Measurements from ENCODE around the gene ETF1.
"Not testable (repeated sequence)": the region's sequence is repeated elsewhere in the genome, so short reads cannot be mapped to it uniquely, and the experiment has no call there.

Gene ETF1

DNA sequence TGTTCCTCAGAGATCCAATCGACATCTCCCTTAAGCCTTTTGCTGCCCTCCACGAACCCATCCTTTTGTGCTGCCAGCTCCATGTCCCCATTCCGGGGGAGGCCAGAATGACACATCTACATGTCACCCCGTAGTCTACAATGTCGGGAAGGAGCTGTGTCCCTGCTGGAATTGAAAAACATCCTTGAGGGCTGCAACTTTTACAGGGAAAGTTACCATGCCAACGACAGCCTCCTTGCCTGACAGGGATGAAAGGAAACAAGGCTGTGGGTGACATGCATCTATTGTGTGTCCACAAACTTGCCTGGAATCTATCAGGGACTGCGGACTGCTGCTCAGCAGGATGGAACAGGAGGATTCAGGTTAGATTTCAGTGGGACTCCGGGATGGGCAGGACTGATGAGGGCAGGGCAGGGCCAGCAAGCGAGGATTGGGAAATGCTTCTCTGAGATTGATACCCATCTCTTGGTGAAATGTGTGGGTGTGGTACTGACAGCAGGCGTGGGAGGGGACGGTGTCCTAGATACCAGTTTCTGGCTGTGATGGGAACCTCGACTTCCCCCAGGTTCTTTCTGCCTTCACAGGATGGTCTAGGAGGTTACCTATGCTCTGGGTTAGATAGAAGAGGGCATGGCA lies 52.3 kb downstream of the ETF1 start:
- DNase-seq (ENCODE audit: low read depth) = no peak

DNA sequence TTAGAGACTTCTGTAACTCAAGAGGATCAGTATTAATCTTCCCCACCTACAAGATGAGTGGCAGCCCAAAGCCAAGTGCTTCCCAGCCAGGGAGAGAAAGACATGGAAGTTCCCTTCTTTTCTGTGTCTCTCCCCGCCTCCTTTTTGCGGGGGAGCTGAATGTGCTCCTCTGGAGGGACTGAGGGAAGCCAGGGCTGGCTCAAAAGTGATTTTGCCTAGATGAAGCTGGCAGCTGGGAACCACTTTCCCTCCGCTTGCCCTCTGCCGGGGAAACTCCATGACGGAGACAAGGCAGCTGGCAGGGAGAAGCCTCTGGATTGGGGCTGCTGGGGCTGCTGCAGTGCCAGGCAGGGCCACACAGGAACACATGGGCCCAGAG lies 53.4 kb downstream of the ETF1 start:
- no peak for DNase-seq (ENCODE audit: low read depth)

DNA sequence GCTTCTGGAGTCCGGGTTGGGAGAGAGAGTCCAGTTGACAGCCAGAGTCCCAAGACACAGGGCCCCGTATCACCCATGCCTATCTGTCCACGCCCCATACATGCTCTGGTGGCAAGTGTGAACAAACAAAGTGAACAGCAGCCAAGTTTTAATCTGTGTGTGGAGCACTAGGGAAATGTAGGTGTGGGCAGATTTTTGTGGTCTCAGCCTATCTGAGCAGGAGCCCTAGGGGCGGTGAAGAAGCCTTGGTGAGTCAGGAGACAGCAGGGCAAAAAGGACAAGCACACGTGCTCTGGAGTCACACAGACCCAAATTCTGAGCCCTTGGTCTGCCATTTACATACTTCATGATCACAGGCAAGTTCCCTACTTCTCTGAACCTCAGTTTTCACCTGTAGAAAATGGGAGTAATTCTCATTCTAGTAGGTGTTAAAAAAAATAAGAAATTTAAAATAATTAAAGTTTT lies 54.5 kb downstream of the ETF1 start:
- no peak for DNase-seq (ENCODE audit: low read depth)

DNA sequence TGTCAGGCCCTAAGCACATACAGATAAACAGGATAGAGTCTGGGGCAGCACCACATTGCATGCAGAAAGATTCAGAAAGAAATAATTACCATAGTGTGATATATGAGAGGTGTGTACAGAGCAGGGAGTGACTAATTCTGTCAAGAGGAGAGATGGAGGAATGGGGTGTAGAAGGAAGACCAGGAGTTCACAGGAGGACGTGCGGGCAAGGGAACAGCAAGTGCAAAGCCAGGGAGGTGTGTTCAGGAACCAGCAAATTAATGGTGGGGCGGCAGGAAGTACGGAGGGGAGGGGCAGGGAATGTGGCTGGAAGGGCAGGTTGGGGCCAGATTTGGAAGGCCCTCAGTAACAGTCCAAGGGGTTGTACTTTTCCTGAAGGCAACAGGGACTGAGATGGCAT lies 60.4 kb downstream of the ETF1 start:
- DNase-seq (ENCODE audit: low read depth) = no peak

DNA sequence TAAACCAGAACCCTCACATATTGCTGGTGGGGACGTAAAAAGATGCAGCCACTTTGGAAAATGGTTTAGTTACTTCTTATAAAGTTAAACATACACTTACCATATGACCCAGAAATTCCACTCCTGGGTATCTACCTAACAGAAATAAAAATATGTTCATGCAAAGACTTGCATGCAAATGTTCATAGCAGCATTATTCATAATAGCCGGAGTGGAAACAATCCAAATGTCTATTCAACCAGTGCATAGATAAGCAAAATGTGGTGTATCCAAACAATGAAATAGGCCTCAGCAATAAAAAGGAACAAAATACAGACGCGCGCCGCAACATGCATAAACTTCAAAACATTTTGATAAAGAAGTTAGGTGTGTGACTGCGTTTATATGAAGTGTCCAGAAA lies 66.1 kb downstream of the ETF1 start:
- no peak for DNase-seq (ENCODE audit: low read depth)

DNA sequence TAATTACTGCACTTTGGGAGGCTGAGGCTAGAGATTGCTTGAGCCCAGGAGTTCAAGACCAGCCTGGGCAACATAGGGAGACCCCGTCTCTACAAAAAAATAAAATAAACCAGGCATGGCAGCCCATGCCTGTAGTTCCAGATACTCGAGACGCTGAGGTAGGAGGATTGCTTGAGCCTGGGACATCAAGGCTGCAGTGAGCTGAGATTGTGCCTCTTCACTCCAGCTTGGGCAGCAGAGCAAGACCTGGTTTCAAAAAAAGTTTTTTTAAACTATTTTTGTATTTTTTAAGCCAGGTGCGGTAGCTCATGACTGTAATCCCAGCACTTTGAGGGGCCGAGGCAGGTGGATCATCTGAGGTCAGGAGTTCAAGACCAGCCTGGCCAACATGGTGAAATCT lies 69.9 kb downstream of the ETF1 start:
- not testable (repeated sequence) for DNase-seq (ENCODE audit: low read depth)

DNA sequence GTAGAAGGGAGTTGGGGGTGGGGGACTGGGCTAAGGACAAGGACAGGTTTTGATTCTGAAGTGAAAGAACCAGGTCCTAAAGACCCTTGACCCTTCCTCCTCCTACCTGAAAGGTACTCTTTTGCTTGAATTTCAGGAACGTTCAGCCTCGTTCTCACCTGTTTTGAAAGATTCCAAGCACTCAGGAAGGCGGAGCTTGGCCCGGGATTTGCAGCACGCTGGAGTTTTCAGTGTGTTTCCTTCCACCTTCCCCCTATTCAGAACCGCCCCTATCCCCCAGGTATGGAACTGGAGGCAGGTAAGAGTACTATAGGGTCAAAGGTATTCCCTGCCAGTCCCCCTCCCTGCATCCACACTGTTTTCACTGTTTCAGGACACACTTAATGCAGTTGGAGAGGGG lies 70.7 kb downstream of the ETF1 start:
- no peak for DNase-seq (ENCODE audit: low read depth)

DNA sequence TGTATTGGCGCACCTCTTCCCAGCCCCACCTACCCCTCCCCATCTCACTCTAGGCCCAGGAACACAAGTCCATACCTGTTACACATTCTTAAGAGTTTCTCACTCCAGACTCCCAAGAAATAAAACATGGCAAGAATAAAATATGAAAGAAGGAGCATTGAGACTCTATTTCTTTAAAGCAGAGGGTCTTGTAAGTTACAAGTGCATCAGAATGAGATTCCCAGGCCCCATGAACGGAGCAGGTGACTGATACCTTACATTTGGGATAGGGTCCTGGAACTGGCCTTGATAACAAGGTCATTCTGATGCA lies 72.0 kb downstream of the ETF1 start:
- DNase-seq (ENCODE audit: low read depth) = no peak

DNA sequence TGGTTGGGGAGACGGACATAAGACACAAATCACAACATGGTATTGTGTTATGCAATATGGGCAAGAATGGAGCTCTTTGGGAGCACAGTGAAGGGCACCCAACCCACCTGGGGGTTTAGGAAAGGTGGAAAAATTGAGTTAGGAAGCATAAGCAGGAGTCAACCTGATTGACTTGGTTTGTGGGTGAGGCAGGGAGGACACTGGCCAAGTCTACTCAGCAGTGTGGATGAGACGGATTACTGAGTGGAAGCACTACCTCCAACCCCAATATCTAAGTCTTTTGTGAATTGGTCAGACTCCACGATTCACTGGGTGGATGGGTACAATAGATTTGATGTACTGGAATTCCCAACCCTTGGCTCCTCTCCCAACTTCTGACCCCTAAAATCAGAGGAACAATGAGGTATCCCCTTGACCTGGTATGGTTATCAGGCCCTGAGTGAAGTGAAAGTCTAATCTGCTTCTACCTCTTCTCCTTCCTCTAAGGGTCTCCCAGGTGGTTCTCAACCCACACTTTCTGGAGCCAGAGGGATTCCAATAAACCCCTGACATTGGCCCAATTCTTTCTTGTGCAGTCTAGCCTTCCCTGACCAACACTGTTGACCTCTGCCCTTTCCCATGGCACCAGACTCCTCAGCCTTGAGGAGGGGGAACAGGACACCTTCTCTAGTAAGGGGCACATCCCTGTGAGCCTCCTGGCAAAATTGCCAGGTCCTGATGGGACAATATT lies 72.5 kb downstream of the ETF1 start:
- DNase-seq (ENCODE audit: low read depth) = no peak

DNA sequence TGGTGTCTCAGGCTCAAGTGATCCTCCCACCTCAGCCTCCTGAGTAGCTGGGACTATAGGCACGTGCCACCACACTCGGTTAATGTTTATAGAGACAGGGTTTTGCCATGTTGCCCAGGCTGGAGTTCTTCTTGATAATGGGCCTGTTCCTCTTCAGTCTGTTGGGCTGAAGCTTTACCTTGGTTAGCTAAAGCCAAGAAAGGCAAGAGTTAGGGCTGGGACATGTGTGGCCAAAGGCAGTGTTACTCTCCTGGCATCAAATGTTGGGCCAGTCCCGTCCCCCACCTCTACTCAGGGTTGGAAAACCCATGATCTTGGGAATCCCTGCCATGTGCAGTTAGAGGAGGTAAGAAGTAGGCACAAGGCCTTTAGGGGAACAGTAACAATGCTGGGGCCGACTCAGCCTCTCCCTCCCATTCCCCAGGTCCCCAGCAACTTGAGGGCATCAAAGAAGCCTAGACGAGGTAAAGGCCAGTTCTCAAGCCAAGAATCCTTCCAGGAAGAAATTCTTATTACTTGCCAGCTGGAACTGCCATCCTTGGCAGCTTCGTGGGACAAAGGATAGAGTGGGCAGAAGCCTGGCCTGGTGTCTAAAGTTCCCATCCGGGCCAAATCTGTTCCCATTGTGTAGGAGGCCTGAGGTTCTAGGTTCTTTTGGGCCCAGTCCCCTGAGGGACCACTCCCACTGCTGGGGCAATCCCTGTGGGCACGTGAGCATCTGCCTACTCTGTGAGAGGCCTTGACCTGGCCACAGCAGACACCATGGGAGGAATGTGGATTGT lies 73.3 kb downstream of the ETF1 start:
- no peak for DNase-seq (ENCODE audit: low read depth)

DNA sequence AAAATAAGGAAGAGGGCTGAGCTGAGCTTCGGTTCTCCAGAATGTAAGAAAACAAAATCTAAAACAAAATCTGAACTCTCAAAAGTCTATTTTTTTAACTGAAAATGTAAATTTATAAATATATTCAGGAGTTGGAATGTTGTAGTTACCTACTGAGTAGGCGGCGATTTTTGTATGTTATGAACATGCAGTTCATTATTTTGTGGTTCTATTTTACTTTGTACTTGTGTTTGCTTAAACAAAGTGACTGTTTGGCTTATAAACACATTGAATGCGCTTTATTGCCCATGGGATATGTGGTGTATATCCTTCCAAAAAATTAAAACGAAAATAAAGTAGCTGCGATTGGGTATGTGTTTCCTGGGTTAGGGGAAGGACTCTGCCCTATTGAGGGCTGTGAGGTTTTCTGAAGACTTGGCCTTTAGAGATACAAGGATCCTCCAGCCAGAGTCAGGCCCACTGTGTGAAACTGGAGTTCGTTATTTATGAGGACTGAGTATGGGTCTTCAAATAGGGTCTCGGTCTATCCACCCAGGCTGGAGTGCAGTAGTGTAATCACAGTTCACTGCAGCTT lies 74.0 kb downstream of the ETF1 start:
- no peak for DNase-seq (ENCODE audit: low read depth)

DNA sequence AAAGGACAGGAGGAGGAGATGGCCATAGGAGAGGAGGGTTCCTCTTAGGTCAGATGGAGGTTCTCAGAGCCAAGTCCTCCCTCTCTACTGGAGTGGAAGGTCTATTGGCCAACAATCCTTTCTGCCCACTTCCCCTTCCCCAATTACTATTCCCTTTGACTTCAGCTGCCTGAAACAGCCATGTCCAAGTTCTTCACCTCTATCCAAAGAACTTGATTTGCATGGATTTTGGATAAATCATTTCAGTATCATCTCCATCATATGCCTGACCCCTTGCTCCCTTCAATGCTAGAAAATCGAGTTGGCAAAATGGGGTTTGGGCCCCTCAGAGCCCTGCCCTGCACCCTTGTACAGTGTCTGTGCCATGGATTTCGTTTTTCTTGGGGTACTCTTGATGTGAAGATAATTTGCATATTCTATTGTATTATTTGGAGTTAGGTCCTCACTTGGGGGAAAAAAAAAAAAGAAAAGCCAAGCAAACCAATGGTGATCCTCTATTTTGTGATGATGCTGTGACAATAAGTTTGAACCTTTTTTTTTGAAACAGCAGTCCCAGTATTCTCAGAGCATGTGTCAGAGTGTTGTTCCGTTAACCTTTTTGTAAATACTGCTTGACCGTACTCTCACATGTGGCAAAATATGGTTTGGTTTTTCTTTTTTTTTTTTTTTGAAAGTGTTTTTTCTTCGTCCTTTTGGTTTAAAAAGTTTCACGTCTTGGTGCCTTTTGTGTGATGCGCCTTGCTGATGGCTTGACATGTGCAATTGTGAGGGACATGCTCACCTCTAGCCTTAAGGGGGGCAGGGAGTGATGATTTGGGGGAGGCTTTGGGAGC lies 74.7 kb downstream of the ETF1 start:
- DNase-seq (ENCODE audit: low read depth) = no peak

DNA sequence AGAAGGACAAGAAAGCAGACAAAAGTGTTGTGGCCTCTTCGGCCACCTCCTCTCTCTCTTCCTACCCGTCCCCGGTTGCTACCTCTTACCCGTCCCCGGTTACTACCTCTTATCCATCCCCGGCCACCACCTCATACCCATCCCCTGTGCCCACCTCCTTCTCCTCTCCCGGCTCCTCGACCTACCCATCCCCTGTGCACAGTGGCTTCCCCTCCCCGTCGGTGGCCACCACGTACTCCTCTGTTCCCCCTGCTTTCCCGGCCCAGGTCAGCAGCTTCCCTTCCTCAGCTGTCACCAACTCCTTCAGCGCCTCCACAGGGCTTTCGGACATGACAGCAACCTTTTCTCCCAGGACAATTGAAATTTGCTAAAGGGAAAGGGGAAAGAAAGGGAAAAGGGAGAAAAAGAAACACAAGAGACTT lies 75.3 kb downstream of the ETF1 start:
- no peak for DNase-seq (ENCODE audit: low read depth)

DNA sequence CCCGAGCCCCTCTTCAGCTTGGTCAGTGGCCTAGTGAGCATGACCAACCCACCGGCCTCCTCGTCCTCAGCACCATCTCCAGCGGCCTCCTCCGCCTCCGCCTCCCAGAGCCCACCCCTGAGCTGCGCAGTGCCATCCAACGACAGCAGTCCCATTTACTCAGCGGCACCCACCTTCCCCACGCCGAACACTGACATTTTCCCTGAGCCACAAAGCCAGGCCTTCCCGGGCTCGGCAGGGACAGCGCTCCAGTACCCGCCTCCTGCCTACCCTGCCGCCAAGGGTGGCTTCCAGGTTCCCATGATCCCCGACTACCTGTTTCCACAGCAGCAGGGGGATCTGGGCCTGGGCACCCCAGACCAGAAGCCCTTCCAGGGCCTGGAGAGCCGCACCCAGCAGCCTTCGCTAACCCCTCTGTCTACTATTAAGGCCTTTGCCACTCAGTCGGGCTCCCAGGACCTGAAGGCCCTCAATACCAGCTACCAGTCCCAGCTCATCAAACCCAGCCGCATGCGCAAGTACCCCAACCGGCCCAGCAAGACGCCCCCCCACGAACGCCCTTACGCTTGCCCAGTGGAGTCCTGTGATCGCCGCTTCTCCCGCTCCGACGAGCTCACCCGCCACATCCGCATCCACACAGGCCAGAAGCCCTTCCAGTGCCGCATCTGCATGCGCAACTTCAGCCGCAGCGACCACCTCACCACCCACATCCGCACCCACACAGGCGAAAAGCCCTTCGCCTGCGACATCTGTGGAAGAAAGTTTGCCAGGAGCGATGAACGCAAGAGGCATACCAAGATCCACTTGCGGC lies 75.9 kb downstream of the ETF1 start:
- DNase-seq (ENCODE audit: low read depth) = no peak

DNA sequence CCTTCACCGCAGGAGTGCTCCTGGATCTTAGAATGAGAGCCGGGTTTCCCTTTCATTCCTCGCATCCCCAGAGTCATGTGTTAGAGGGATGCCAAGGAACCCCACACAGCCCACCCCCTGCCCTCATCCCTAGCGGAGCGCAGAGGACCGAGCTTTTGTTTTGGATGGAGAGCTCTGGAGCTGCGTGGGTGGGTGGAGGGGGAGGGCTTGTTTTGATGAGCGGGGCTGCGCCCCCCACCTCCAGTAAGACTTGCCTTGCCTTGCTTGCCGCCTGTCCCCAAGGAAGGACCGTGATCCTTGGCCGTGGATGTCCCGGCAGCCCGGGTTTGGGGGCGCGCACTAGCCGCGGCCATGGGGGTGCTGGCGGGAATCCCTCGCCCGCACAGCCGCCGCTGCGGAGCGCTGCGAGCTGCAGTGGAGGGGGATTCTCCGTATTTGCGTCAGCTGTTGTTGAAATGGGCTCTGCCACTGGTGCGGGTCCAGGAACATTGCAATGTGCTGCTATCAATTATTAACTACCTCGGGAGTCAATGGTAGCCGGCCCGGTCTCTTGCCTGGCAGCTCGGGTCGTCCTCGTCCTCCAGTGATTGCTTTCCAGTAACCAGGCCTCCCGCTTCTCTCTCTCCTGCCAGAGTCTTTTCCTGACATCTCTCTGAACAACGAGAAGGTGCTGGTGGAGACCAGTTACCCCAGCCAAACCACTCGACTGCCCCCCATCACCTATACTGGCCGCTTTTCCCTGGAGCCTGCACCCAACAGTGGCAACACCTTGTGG lies 76.7 kb downstream of the ETF1 start:
- no peak for DNase-seq (ENCODE audit: low read depth)

DNA sequence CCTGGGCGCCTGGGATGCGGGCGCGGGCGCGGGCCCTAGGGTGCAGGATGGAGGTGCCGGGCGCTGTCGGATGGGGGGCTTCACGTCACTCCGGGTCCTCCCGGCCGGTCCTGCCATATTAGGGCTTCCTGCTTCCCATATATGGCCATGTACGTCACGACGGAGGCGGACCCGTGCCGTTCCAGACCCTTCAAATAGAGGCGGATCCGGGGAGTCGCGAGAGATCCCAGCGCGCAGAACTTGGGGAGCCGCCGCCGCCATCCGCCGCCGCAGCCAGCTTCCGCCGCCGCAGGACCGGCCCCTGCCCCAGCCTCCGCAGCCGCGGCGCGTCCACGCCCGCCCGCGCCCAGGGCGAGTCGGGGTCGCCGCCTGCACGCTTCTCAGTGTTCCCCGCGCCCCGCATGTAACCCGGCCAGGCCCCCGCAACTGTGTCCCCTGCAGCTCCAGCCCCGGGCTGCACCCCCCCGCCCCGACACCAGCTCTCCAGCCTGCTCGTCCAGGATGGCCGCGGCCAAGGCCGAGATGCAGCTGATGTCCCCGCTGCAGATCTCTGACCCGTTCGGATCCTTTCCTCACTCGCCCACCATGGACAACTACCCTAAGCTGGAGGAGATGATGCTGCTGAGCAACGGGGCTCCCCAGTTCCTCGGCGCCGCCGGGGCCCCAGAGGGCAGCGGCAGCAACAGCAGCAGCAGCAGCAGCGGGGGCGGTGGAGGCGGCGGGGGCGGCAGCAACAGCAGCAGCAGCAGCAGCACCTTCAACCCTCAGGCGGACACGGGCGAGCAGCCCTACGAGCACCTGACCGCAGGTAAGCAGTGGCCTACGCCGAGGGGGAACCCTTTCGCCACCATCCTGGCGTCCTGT lies 77.5 kb downstream of the ETF1 start, which contains the start of gene EGR1:
TSS of gene EGR1 (plus strand) at position 219 of the 864 bp plus-strand sequence. CDS start at position 502, 283 bp downstream.
- peak; percentile 88 for DNase-seq (ENCODE audit: low read depth)

DNA sequence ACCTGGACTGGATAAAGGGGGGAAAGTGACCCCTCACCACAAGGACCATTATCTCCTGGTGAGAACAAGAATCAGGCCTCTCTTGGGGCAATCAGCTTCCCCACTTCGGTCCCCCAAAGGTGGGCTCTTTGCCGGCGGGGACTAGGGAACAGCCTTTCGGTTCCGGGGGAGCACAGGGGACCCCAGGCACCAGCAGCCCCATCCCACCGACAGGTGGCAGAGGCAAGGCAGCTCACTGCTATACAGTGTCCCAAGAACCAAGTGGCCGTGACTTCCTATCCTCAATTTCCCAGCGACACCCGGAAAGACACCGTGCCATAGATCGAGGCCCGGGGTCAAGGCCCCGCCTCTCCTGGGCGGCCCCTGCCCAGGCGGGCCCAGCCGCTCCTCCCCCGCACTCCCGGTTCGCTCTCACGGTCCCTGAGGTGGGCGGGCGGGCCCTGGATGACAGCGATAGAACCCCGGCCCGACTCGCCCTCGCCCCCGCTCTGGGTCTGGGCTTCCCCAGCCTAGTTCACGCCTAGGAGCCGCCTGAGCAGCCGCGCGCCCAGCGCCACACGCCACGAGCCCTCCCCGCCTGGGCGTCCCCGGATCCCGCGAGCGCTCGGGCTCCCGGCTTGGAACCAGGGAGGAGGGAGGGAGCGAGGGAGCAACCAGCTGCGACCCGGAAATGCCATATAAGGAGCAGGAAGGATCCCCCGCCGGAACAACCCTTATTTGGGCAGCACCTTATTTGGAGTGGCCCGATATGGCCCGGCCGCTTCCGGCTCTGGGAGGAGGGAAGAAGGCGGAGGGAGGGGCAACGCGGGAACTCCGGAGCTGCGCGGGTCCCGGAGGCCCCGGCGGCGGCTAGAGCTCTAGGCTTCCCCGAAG lies 78.4 kb downstream of the ETF1 start:
- DNase-seq (ENCODE audit: low read depth) = peak; percentile 93

DNA sequence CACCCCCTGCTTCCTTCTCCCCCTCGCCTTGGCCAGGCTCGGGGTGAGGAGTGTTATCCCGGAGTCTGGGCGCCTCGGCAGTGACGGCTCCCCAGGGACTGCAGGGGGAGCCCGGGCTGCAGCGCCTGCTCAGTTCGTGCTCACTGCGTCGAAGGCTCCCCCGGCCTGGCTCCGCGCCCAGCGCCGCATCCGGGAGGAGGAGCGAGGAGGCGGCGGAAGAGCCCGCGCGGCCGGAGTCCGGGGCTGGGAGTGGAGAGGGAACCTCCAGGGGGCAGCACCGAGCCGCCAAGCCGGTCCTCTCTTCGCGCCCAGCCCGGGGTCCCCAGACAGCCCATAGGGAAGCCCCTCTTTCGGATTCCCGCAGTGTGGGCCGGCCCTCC lies 79.0 kb downstream of the ETF1 start:
- peak; percentile 91 for DNase-seq (ENCODE audit: low read depth)
